Measurements from ENCODE around the gene THOC1. TPM values are rescaled to one million over a fixed set of nuclear protein-coding genes. Genes with fewer than 3 reads are reported as not detected.

Gene THOC1
- total and polyA plus RNA-seq, 3 donors from 2014 or later, result 41.6 to 82.2 (median 79.7) TPM

GRCh38 chr18:192801-193200, 75.0 kb downstream of the THOC1 start:
- Histone ChIP-seq H3K27me3 (no peaks in the 10 kb centered on the region), H3K4me3 (no peak overlapping the region), H3K36me3 (ENCODE audit: low read depth, missing control alignments) (no peaks in the 10 kb centered on the region), H3K4me1 (no peaks in the 10 kb centered on the region), H3K27ac (no peak overlapping the region), H3K9me3 (no peaks in the 10 kb centered on the region)
- intact Hi-C loops (cut with DNase I; ENCODE audit: low total_unique reads), result no loop called here
- WGBS, 2 donors, result 94 to 95% methylated on average over 7 of the region's 7 CpGs
- TF ChIP-seq CTCF (IDR thresholded peaks at IDR 0.05) (no peak), POLR2A (IDR thresholded peaks at IDR 0.05) (no peak)
- DNase-seq, result no peak

- WGBS, 2 donors, result 93 to 97% methylated on average over 1 of the region's 1 CpG
- intact Hi-C loops (cut with DNase I; ENCODE audit: low total_unique reads), result no loop called here
Measured at GRCh38 chr18:191725-192124, 76.1 kb downstream of the THOC1 start.

GRCh38 chr18:189254-189653, 78.6 kb downstream of the THOC1 start:
- H3K4me1 ChIP-seq, result no peaks in the 10 kb centered on the region
- intact Hi-C loops (cut with DNase I; ENCODE audit: low total_unique reads), result no loop called here
- H3K4me3 ChIP-seq, result no peak overlapping the region
- DNase-seq, result no peak
- H3K9me3 ChIP-seq, result no peaks in the 10 kb centered on the region
- H3K36me3 ChIP-seq (ENCODE audit: low read depth, missing control alignments), result no peaks in the 10 kb centered on the region
- WGBS, 2 donors, result 84 to 95% methylated on average over 5 of the region's 5 CpGs
- no peak for TF ChIP-seq CTCF (IDR thresholded peaks at IDR 0.05)
- no peak for TF ChIP-seq POLR2A (IDR thresholded peaks at IDR 0.05)
- H3K27ac ChIP-seq, result no peak overlapping the region
- no peaks in the 10 kb centered on the region for H3K27me3 ChIP-seq

More at GRCh38 chr18:191725-192124, 76.1 kb downstream of the THOC1 start:
- Histone ChIP-seq H3K36me3 (ENCODE audit: low read depth, missing control alignments) (no peaks in the 10 kb centered on the region), H3K27me3 (no peaks in the 10 kb centered on the region), H3K4me1 (no peaks in the 10 kb centered on the region), H3K9me3 (no peaks in the 10 kb centered on the region), H3K4me3 (no peak overlapping the region), H3K27ac (no peak overlapping the region)
- no peak for DNase-seq
- TF ChIP-seq POLR2A (IDR thresholded peaks at IDR 0.05) (no peak), CTCF (IDR thresholded peaks at IDR 0.05) (no peak)

GRCh38 chr18:183769-184168, 84.1 kb downstream of the THOC1 start:
- intact Hi-C loops (cut with DNase I; ENCODE audit: low total_unique reads), result no loop called here
- Histone ChIP-seq H3K27ac (peak overlapping the region in 1 of 2 donors; percentile 41), H3K4me1 (no peaks in the 10 kb centered on the region), H3K4me3 (no peak overlapping the region), H3K9me3 (no peaks in the 10 kb centered on the region), H3K36me3 (ENCODE audit: low read depth, missing control alignments) (no peaks in the 10 kb centered on the region), H3K27me3 (no peaks in the 10 kb centered on the region)
- 48 to 56% methylated on average over 1 of the region's 1 CpG for WGBS, 2 donors
- DNase-seq, result no peak
- TF ChIP-seq POLR2A (IDR thresholded peaks at IDR 0.05) (no peak), CTCF (IDR thresholded peaks at IDR 0.05) (no peak)

GRCh38 chr18:181711-182110, 86.1 kb downstream of the THOC1 start:
- intact Hi-C loops (cut with DNase I; ENCODE audit: low total_unique reads), result no loop called here
- DNase-seq, result no peak
- Histone ChIP-seq H3K27ac (no peak overlapping the region), H3K4me3 (no peak overlapping the region), H3K36me3 (ENCODE audit: low read depth, missing control alignments) (no peaks in the 10 kb centered on the region), H3K4me1 (no peaks in the 10 kb centered on the region), H3K27me3 (no peaks in the 10 kb centered on the region), H3K9me3 (no peaks in the 10 kb centered on the region)
- TF ChIP-seq CTCF (IDR thresholded peaks at IDR 0.05) (no peak), POLR2A (IDR thresholded peaks at IDR 0.05) (no peak)
